IPS-NIHi11 (cell line): ENCODE results near the gene ENO1.
A peak's percentile ranks its signal among the peaks of the same experiment; 100 is the strongest.
"Not testable (repeated sequence)": the region's sequence is repeated elsewhere in the genome, so short reads cannot be mapped to it uniquely, and the experiment has no call there.

Source experiments
- DNase-seq: peaks from one replicate; pipeline ENCODE4 v3.0.0; 2012; ENCODE audit warnings: mixed read lengths, low spot score

ENO1 gene

DNA sequence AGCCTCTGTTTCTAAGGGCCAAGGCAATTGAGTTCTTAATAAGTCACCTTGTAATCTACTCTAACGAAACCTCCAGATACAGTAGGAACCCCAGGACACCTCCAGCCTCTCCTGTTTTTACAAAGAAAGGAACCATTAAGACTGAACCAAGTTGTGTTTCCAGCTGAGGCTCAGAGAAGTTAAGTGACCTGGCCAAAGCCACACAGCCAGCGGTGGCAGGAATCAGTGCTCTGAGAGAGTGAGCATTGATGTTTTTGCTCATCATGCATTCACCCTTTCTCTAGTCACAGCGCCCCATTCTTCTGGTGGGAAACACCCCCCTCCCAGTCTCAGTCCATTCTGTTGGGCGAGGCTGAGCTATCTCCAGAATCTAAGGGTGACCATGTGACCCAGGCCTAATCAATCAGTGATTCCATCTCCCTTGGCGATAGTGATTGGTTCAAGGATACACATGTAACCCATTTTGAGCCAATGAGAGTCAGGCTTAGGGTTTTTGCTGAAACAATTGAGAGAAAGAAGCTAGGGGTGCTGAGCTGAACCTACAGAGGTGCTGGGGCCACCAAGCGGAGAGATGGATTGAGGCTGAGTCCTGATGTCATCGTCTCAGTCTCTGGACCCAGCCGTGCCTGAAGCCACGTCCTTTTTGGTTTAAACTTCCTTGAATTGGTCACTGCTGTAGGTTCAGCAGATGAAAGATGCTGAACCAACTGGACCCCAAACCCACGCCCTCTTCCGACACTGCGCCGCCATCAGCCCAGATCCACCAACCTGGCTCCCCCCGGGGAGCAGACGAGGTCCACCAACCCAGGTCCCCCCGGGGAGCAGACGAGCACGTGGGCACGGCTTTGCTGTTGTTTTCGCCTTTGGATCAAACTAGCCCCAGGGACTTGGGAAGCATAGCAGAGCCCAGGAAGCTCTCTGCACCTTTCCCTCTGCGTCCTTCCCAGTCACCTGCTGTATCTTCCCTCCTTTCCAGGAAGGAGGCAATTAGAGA, 33.1 kb downstream of the ENO1 start:
- DNase-seq, result no peak

DNA sequence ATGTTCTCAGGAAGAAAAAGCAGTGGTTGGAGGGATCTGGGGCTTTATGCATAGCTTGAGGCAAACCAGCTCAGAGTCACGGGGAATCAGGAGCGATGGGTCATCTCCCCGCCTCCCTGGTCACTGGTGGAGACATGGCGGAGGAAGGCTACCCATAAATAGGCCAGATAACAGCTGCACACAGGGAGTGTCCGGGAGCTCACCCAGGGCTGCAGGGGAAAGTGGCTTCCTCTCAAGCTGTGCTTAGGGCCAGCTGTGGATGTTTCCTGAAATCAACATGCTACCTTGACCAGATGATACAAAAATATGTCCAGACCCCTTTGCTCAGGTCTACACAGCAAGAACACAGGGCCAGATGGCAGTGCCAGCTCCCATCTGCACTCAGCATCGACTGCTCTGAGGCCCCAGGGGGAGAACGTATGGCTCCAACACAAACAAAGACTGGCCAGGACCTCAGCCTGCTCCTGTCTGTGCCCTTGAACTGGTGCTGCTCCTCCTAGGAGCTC, 33.9 kb downstream of the ENO1 start:
- no peak for DNase-seq

DNA sequence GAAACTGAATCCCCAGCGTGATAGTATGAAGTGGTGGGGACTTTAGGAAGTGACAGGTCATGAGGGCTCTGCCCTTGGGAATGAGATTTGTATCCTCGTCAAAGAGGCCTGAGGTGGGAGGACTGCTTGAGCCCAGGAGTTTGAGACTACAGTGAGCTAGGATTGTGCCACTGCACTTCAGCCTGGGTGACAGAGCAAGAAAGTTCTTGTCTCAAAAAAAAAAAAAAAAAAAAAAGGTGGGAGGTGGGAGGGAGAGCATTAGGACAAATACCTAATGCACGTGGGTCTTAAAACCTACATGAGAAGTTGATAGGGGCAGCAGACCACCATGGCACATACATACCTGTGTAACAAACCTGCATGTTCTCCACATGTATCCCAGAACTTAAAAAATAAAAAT, 37.1 kb downstream of the ENO1 start:
- no peak for DNase-seq

DNA sequence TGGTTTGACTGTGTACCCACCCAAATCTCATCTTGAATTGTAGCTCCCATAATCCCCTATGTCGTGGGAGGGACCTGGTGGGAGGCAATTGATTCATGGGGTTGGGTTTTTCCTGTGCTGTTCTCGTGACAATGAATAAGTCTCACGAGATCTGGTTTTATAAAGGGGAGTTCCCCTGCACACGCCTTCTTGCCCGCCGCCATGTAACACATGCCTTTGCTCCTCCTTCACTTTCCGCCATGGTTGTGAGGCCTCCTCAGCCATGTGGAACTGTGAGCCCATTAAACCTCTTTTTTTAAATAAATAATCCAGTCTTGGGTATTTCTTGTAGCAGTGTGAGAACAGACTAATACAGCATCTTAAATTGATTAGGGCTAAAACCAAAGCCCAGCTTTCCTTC, 38.5 kb downstream of the ENO1 start:
- no peak for DNase-seq

DNA sequence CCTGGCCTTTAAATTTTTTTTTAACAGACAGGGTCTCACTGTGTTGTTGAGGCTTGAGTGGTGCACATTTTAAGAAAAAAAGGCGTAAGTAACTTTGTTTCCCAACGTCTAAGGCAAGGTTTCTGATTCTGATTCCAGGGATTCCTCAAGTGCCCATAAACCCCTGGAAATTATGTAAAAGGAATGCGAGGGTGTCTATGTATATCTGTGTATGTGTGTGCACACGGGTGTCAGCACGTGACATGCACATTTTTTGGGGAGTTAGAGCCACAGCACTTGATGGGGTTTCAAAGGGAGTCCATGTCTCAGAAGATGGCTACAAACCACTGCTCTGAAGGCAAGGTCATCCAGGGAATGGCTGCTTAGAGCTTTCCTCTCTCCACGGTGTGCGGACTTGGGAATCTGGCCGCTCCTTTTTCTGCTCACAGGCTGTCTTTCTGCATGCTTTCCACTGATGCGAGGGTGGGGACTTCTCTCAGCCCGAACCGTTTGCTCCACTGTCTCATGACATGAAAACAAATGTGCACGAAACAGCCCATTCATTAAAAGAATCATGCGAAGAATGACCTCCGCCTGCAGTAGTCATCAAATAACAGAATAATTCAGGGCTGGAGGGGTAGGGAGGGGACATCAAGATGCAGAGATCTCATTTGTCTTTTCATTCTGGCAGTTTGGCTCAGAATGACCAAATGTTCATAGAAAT, 42.4 kb downstream of the ENO1 start:
- DNase-seq, result no peak

DNA sequence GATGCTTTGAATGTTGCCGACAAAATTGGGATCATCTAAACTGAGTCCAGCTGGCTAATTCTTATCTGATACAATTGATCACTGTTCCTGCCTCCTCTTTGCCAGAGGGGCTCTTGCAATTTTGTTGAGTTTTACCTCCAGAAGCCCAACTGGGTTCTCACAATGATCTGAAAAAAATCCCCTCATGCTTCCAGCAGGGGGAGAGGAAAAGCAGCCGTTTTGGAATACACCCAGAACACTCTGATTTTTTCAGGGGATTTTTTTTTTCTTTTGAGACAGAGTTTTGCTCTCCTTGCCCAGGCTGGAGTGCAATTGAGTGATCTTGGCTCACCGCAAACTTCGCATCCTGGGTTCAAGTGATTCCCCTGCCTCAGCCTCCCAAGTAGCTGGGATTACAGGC, 47.1 kb downstream of the ENO1 start:
- DNase-seq, result no peak

DNA sequence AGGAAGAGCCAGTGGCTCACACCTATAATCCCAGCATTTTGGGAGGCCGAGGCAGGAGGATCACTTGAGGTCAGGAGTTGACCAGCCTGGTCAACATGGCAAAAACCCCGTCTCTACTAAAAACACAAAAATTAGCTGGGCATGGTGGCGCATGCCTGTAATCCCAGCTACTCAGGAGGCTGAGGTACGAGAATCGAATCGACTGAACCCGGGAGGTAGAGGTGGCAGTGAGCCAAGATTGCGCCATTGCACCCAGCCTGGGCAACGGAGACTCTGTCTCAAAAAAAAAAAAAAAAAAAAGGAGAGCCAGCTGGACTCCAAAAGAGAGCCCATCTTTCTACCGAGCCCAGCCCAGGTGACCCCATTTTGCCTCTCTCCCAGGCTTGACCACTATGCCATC, 47.8 kb downstream of the ENO1 start:
- DNase-seq, result not testable (repeated sequence)

DNA sequence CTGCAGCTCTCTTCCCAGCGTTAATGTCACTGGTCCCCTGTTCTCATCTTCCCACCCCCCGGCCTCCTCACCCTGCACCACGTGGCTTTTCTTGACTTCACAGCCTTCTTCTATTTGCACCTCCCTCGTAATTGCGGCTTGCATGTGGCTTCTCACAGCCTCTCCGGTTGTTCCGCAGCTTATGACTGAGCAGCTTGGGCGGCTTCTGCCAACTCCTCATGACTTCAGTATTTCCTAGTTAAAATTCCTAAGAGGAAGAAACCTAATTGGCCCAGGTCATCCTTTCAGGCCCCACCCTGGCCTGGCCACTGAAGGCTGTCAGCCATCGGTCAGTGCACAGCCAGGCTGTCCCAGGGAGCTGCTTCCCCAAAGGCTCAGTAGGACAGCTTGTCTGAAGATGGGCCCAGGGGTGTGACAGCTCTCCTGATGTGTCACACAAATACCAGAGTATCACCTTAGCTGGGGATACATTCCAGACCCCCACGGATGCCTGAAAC, 52.5 kb downstream of the ENO1 start:
- no peak for DNase-seq

DNA sequence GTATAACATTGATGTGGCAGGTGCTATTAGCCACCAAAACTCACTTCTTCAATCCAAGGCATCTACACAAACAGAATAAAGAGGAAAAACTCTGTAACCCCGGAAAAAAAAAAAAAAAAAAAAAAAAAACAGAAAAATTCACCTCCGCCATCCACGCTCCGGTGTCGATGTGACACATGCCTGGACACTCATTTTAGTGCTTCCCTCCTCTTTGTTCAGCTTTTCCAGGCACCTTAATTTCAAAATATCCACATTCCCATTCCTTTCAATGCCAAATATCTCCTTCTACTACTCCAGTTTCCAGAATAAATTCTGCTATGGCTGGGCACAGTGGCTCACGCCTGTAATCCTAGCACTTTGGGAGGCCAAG, 55.2 kb downstream of the ENO1 start:
- no peak for DNase-seq

DNA sequence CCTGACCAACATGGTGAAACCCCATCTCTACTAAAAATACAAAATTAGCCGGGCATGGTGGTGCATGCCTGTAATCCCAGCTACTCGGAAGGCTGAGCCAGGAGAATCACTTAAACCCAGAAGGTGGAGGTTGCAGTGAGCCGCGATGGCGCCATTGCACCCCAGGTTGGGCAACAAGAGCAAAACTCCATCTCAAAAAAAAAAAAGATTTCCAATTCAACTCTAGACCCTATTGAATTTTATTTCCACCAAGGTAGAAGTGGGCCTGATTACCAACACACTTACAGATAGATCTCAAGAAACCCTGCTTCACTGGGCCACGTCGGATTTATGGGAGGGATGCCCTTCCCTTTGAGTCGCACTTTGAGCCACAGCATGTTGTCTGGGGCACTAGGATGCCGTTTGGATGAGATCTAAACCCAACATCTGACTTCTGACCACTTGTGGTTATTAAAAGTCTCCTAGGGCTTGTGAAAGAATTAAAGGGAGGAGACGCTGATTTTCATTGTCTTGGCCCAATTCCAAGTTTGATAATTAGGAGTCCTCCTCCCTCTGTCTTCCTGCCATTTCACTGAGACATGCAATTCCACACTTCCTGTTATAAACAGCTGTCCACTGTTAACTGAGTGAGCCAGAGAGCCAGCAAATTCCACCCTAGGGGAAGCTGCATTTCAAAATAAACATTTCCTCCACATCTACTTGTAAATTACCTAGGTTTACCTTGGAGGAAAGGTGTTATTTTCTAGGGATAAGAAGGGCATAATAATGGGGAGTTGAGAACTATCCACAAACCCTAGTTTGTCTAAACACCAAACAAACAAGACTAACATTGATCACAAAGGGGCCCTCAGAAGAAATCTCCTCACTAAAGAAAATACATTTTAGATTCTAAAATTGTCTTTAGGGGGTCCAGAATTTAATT, 55.9 kb downstream of the ENO1 start:
- no peak for DNase-seq

DNA sequence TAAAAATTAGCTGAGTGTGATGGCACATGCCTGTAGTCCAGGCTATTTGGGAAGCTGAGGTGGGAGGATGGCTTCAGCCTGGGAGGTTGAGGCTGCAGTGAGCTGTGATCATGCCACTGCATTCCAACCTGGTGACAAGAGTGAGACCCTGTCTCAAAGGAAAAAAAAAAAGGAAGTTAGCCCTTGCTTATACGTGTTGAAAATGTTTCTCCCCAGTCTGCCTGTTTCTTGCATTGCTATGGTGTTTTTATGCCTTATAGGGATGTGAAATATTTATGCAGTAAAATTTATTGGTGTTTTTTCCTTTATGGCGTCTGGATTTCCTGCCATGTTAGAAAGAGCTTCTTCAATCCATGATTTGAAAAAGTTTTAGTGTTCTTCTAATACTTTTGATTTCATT, 57.4 kb downstream of the ENO1 start:
- no peak for DNase-seq

DNA sequence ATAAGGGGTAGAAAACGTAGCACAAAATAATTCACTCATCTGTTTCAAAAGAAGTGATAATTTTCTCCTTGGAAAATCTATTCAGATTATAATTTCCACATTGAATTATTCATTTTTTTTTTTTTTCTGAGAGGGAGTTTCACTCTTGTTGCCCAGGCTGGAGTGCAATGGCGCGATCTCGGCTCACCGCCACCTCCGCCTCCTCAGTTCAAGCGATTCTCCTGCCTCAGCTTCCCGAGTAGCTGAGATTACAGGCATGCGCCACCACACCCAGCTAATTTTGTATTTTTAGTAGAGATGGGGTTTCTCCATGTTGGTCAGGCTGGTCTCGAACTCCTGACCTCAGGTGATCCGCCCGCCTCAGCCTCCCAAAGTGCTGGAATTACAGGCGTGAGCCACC, 59.7 kb downstream of the ENO1 start:
- not testable (repeated sequence) for DNase-seq

DNA sequence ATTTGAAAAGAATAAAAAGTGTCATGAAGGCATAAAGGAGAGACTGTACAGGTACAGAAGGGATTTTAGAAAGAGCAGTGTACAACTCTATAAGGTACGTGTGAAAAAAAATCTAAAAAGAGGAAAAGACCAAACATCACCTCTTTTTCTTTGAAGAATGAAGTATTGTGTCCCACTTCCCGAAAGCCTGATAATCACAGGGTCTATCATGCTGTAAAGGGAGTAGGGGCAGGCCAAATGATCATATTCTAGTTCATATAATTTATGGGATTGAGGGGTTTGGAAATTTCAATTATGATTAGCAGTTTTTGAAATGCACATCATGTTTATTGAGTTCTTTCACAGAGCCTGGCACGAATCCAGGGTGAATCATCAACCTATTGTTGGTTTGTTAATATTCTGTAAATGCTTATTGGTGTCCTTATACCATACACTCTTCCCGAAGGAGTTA, 60.1 kb downstream of the ENO1 start:
- DNase-seq, result no peak

DNA sequence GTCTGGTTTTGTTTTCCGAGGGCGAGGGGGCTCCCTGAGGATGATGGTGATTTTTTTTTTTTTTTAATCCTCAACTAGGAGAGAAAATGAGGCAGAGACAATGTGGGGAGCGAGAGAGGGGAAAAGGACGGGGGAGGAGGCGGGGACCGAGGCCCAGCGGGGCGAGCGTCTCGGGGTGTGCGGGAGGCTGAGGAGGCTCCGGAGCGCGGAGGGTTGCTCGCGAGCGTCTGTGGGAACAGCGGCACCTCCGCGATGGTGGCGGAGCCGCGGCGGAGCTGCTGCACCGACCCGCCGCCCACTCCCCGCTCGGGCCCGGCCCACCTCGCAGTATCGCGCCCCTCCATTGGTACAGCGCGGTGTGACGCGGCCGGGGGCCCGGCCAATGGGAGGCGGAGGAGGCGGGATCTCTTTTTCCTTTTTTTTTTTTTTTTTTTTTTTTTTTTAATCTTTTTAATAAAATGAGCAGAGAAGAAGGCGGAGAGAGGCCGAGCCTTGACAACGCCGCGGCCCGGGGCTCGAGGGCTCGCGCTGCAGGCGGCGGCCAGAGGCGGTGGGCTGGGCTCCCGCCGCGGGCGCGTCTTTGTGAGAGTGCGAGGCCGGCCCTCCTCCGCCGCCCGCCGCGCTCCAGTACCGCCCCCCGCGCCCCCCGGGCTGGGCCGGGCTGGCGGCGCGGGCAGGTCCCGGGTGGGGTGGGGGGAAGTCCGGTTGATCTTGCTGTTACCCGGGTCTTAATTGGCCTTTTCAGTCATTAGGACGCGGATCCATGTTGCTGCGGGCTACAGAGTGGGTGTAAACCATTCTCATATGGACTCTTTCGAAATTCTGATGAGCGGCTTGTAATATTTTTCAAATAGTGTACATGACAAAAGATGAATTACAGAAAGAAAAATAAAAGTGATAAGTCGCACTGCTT, 60.8 kb downstream of the ENO1 start, which contains the start of gene RERE:
Gene RERE (minus strand): TSS at position 229 of the 913 bp plus-strand sequence.
- DNase-seq, result peak; percentile 100

DNA sequence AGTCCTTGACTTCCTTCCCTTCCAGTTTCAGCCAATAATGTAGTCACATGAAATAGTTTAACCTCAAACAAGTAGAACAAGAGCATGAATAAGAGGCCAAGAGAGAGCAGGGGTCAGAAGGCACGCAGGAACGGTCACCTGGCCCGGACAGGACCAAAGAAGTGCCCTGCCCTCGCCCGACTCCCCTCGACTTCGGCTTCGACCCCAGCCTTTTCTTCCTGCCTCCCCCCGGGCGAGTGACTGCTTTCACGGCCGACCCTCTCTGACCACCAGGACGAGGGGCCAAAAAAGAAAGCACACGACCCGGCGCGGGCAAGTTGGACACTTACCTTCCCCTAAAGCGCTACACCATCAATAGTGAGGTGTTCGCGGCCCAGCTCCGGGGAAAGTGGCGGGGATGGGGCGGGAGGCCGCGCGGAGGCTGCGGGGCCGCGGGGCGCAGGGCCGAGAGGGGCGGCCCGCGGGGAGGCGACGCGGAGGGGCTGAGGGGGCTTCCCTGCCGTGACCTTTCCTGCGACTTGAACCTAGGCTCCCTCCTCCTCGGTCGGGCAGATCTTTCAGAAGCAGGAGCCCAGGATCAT, 61.6 kb downstream of the ENO1 start:
- DNase-seq, result peak; percentile 35

DNA sequence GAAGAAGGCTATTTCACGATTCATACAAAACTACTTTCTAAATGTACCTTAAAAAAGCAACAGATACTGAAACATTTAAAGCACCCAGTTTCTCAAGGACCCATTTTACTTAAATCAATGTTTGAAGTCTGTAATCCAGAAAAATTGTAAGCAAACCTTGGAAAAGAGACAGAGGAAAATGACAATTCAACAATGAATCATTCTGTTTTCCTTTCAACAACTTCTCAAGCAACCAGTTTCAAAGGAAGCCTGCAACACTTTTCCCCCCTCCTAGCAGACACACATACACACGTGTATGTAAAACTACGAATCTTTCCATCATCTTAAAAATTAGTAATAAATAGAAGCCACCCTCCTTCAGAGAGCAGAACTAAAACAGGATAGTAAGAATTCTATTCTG, 62.2 kb downstream of the ENO1 start:
- no peak for DNase-seq

DNA sequence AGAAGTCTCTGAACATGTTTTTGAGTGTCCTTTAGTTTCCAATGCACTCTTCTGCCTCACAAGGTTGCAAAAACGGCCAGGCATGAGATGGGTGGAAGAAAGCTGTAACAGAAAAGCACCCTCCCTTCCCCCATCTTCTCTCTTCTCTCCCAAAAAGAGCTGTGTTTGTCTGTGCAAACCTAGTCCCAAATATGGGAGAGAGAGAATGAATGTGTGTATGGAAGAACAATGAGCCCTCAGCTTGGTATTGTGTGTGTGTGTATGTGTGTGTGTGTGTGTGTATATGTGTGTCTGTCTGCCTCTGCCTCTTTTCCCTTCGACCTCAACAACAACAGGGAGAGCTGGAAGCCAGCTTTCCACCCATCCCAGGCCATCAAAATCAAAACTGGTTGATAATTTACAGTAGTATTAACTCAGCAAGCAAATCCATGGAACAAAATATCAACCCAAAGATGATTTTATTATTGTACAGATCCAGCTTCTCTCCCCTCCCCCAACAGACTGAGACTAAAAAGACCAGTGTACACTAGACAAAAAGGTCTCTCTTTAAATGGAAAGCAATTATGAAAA, 62.8 kb downstream of the ENO1 start:
- no peak for DNase-seq

DNA sequence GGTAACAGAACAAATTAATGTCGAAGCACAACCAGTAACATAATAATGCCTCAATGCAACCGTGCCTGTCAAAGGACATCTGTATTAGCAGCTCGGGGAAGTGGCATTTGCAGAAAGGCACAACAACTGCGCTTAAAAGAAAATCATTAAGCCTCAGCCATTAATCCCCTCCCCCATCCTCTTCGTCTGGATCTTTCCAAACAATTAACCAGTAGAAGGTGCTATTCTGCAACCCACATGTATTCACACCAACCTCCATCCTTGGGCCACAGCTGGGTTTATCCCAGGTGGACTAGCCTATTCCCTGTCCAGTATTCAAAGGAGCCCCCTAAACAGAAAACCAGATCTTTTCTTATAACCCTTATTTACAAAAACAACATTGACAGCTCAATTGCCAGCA, 63.6 kb downstream of the ENO1 start:
- DNase-seq, result peak; percentile 42

DNA sequence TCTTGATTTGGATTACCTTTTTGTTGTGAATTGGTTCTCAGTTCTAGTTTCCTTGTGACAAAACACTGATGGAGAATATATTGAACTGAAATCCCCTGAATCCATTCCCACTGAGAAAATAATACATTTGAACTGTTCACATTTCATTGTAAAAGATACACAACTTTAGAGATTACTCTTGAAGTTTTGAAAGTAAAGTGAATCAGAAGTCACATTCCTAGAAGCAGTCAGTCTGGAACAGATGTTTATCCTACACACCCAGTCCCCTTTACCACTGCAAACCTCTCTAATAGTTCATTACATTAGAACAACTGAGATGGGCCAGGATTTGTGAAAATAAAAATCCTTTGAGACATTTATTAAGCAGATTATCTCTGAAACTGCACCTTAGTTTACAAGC, 64.5 kb downstream of the ENO1 start:
- DNase-seq, result no peak
